ENCODE data around the gene PGS1.

The PGS1 gene

DNA sequence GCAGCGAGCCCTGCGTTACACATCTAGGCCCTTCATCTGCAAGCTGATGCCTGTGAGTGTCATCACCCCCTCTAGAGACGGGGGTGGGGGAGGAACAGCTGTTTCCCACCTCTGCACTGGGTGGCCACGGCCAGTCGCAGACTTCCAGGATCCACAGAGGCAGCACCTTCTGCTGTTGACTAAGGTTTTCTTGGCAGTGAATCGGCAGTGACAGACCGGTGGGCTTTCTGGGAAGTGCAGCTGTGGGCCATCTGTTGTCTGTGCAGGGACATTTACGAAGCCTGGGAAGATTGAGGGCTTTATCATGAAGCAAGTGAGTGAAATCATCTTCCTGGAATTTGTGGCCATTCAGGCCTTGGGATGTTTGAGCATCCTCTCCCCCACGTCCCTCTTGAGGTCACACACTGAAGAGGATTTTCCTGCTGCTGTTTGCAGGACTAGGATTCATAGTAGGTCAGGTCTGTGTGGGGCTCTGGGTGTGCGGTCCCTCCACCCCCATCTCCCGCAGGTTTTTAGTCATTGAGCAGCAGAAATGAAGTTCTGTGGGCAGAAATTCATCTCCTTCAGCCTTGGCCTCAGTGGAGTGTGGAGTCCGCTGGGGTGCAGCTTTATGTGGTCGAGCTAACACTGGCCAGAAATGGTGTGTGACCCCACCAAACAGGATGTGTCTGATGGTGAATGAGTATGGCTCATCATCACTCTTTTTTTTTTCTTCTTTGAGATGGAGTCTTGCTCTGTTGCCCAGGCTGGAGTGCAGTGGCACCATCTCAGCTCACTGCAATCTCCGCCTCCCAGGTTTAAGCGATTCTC lies 12.0 kb downstream of the PGS1 start:
- no peak for DNase-seq (ENCODE audit: extremely low spot score)
- ChIA-PET CTCF (interaction anchor here (0.8 to 4.2 kb wide), 8 partner anchors 8 to 56 kb away, joined by 3 to 29 read pairs (median 4); no protein-coding TSS in a partner anchor), POLR2A (interaction anchor here (1.7 kb wide), 1 partner anchor 30 kb away, joined by 6 read pairs; the partner anchor contains the start of gene SOCS3)
- TF ChIP-seq, protein P1, sequence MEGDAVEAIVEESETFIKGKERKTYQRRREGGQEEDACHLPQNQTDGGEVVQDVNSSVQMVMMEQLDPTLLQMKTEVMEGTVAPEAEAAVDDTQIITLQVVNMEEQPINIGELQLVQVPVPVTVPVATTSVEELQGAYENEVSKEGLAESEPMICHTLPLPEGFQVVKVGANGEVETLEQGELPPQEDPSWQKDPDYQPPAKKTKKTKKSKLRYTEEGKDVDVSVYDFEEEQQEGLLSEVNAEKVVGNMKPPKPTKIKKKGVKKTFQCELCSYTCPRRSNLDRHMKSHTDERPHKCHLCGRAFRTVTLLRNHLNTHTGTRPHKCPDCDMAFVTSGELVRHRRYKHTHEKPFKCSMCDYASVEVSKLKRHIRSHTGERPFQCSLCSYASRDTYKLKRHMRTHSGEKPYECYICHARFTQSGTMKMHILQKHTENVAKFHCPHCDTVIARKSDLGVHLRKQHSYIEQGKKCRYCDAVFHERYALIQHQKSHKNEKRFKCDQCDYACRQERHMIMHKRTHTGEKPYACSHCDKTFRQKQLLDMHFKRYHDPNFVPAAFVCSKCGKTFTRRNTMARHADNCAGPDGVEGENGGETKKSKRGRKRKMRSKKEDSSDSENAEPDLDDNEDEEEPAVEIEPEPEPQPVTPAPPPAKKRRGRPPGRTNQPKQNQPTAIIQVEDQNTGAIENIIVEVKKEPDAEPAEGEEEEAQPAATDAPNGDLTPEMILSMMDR (IDR thresholded peaks at IDR 0.05; ENCODE audit: control extremely low read depth, extremely low read depth, low read depth, missing control alignments): no peak

DNA sequence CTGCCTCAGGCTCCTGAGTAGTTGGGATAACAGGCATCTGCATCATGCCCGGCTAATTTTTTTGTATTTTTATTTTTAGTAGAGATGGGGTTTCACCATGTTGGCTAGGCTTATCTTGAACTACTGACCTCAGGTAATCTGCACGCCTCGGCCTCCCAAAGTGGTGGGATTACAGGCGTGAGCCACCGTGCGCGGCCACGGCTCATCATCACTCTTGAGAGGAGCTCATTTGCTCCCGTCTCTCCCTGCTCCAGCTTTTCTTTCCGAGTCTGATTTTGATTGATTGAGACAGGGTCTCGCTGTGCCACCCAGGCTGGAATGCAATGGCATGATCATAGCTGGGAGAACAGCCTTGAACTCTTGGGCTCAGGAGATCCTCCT lies 12.6 kb downstream of the PGS1 start:
- CTCF ChIA-PET: interaction anchor here (0.8 to 4.2 kb wide), 10 partner anchors 9 to 140 kb away, joined by 3 to 29 read pairs (median 4); no protein-coding TSS in a partner anchor
- TF ChIP-seq, protein P1 (IDR thresholded peaks at IDR 0.05; ENCODE audit: control extremely low read depth, extremely low read depth, low read depth, missing control alignments): no peak
- POLR2A ChIA-PET: interaction anchor here (0.6 to 1.7 kb wide), 2 partner anchors 19 to 31 kb away, joined by 5 to 6 read pairs; partner anchors contain the start of gene SOCS3
- no peak for DNase-seq (ENCODE audit: extremely low spot score)

DNA sequence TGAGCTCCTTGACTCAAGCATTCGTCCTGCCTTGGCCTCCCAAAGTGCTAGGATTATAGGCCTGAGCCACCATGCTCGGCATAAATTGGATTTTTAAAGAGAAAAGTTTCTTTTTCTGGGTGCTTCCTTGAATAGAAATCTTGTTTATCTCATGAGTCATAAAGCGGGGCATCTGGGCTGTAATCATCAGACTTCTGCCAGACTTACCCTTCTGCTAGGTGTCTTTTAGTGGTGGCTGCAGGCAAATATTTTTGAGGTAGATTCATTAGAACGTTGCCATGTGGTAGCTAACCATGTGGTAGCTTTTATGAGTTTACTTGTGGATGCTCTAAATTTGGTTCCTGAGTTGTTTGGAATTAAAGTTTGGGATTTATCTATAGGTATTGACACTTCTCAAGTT lies 13.4 kb downstream of the PGS1 start:
- no peak for DNase-seq (ENCODE audit: extremely low spot score)
- TF ChIP-seq, protein P1 (IDR thresholded peaks at IDR 0.05; ENCODE audit: control extremely low read depth, extremely low read depth, low read depth, missing control alignments): no peak
- CTCF ChIA-PET: interaction anchor here (0.8 to 4.2 kb wide), 10 partner anchors 11 to 307 kb away, joined by 3 to 29 read pairs (median 4); no protein-coding TSS in a partner anchor
- POLR2A ChIA-PET: interaction anchor here (1.7 kb wide), 1 partner anchor 32 kb away, joined by 6 read pairs; the partner anchor contains the start of gene SOCS3

DNA sequence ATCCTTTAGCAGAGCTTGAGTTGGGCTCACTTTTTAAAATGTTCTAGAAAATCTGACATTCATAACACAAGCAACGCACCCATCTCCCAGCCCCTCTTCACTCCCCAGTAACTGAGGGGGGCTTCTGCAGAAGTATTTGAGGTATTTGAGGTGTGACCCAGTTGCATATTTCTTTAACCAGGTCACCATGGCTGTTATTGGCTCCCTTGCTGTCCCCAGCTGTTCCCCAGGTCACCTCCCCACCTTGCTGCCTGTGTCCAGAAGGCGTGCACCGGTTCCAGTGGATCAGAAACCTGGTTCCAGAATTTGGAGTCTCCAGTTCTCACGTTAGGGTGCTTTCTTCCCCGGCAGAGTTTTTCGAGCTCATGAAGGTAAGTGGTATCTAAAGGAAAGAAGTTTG lies 13.8 kb downstream of the PGS1 start:
- TF ChIP-seq, protein P1 (IDR thresholded peaks at IDR 0.05; ENCODE audit: control extremely low read depth, extremely low read depth, low read depth, missing control alignments): no peak
- POLR2A ChIA-PET: interaction anchor here (0.6 to 1.7 kb wide), 2 partner anchors 32 to 81 kb away, joined by 3 to 6 read pairs; partner anchors contain the start of gene SOCS3
- CTCF ChIA-PET: interaction anchor here (0.8 to 4.2 kb wide), 9 partner anchors 11 to 307 kb away, joined by 3 to 29 read pairs (median 5); no protein-coding TSS in a partner anchor
- DNase-seq (ENCODE audit: extremely low spot score): no peak

DNA sequence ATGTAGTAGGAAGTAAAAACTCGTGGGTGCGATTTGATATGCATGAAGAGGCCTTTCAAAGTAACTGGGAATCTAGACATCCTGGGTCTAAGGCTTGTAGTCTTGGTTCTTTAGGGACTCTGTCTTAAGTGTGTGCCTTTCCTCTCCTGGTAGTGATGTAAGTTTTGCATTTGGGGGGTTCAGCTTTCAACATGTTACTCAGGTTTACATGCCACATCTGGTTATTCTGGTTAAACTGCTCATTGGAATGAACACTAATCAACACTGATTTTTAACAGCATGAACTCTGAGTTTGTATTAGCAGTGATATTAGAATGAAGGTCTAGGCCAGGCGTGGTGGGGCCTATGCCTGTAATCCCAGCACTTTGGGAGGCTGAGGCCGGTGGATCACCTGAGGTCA lies 15.1 kb downstream of the PGS1 start:
- POLR2A ChIA-PET: no interaction called here

DNA sequence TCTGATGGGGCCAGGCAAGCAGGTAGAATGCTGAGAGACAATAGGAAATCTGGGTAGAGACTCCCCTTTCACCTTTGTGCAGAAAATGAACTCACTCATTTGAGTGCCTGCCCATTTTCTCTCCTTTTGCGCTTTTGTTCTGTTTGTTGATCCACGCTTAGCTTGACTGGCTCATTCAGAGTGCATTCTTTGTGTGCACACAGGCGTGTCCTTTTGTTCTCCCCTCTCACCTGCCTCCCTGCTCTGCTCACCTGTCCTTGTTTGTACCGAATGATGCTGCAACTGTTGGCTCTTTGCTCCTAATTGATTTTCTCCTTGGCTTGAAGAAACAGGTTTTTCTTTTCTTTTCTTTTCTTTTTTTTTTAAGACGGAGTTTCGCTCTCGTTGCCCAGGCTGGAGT lies 15.8 kb downstream of the PGS1 start:
- ChIA-PET CTCF (no interaction called here), POLR2A (no interaction called here)
- no peak for DNase-seq (ENCODE audit: extremely low spot score)
- TF ChIP-seq, protein P1 (IDR thresholded peaks at IDR 0.05; ENCODE audit: control extremely low read depth, extremely low read depth, low read depth, missing control alignments): no peak

More for the DNA sequence above, 15.1 kb downstream of the PGS1 start:
- TF ChIP-seq, protein P1 (IDR thresholded peaks at IDR 0.05; ENCODE audit: control extremely low read depth, extremely low read depth, low read depth, missing control alignments): no peak
- CTCF ChIA-PET: interaction anchor here (1.3 to 2.3 kb wide), 2 partner anchors 17 to 33 kb away, joined by 3 to 9 read pairs; no protein-coding TSS in a partner anchor
- no peak for DNase-seq (ENCODE audit: extremely low spot score)
